GM12892 (cell line): Measurements from ENCODE around the gene RYK.

Experiments
- POLR2A ChIP-seq: IDR thresholded peaks from 2 replicates; pipeline ENCODE4 v1.6.1; 2011; ENCODE audit warnings: low read depth, low read length, control low read depth
- POLR2AphosphoS5 ChIP-seq: IDR thresholded peaks from 2 replicates; pipeline ENCODE4 v1.6.1; 2011; ENCODE audit warnings: low read depth, low read length, control low read depth
- TAF1 ChIP-seq: IDR thresholded peaks from 2 replicates; pipeline ENCODE4 v1.6.1; 2011; ENCODE audit warnings: low read depth, mild to moderate bottlenecking, control low read depth, low read length, borderline replicate concordance

DNA sequence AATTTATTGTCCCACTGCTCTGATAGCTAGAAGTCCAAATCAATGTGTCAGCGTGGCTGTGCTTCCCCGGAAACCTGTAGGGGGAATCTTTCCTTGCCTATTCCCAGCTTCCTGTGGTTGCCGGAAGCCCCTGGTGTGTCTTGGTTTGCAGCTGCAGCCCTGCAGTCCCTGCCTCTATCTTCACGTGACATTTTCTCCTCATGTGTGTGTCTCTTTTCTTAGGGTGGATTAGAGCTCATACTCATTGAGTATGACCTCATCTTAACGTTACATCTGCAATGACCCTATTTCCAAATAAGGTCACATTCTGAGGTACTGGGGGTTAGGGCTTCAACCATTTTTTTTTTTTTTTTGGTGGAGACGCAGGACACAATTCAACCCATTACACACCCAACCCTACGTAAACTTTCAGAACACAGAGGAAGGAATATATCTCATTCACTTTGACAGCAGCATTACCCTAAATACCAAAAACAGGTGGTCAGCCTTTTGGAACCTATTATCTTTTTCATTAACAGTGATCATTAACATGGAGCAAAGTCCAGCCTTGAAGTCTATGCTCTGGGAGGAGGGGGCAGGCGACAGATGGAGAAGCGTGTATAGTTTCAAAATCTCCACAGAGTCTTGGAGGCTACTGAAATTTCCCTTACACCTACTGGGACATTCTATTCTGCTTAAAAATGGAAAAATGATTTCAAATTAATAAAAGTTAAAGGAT is 88.6 kb downstream of the RYK start:
- TF ChIP-seq POLR2A (no peak), TAF1 (no peak), POLR2AphosphoS5 (no peak)
